ENCODE data around the gene C15orf39. TPM values are rescaled to one million over a fixed set of nuclear protein-coding genes. Genes with fewer than 3 reads are reported as not detected.

C15orf39 gene
- total and polyA plus RNA-seq, 2 of the 13 experiments (the other 11 are each of a cell fraction or from before 2014, with no cell fraction given): 6.2 to 13.5 TPM

DNA sequence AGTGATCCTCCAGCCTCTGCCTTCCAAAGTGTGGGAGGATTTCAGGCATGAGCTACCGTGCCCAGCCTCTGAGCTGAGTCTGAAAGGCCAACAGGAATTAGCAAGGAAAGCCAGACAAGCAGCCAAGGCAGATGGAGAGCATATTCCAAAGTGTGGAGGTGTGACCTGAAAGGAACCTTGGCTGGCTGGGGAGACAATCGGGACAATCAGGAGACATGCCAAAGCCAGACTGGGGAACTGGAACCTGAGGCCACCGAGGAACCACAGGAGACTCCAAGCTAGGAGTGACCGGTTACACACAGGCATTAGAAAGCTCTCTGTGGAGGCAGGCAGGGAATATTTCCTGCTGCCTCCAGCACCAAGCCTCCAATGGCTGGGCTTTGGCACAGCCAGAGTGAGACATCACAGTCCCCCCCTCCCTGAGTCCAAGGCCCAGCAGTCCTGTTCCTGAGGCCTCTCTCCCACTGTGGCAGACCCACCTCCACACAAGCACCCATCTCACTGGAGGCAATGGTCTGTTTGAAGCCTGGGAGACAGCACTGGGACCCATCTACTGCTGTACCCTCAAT lies 4.5 kb upstream of the C15orf39 start:
- Histone ChIP-seq H3K27ac (ENCODE audit: extremely low read length, insufficient read depth, low read length) (no peak overlapping the region), H4K20me1 (ENCODE audit: insufficient read depth, low read length) (no peaks in the 10 kb centered on the region), H3K9ac (ENCODE audit: insufficient read depth, low read depth, low read length) (0 out of 2 replicates have a peak overlapping the region, but pooled peaks have one; percentile 28), H3K79me2 (ENCODE audit: insufficient read depth, low read length) (peaks cover 13% of the 10 kb centered on the region), H3K4me1 (ENCODE audit: insufficient read depth, low read length) (peaks cover 73% of the 10 kb centered on the region), H3K9me3 (ENCODE audit: low read length) (no peaks in the 10 kb centered on the region), H3K36me3 (replicated peaks in 1 of 2; ENCODE audit: control insufficient read depth in 1 of 2, insufficient read depth in 2 of 2, low read length in 2 of 2) (no peaks in the 10 kb centered on the region), H3K4me2 (ENCODE audit: low read depth, low read length) (peak overlapping the region; percentile 61), H2AFZ (ENCODE audit: low read length) (peak overlapping the region; percentile 44), H3K4me3 (replicated peaks in 1 of 3; ENCODE audit: insufficient read depth in 1 of 3, low read depth in 2 of 3, low read length in 3 of 3) (peak overlapping the region in 1 of 3 experiments; percentile 42; a peak in 2 of 6 replicates), H3K27me3 (ENCODE audit: control insufficient read depth in 1 of 2, insufficient read depth in 2 of 2, low read length in 2 of 2) (no peaks in the 10 kb centered on the region; a peak in 1 of 5 replicates)
- FAIRE-seq (no peak), DNase-seq (ENCODE audit: low spot score) (no peak), ATAC-seq (peak; percentile 2; the same call in 2 of the 3 replicates)
- BruUV-seq (replicated peaks): no TSS peak
- intact Hi-C loops (cut with micrococcal nuclease; ENCODE audit: unreplicated experiment): no loop called here
- WGBS (ENCODE audit: low lambda C conversion rate): 20% methylated on average over 1 of the region's 4 CpGs
- POLR2A ChIA-PET: interaction anchor here (0.7 to 6.8 kb wide), 4 partner anchors 18 to 258 kb away, joined by 3 to 151 read pairs (median 4); no protein-coding TSS in a partner anchor
- in situ Hi-C loops (cut with HindIII; ENCODE audit: extremely low pct_ligation_motif_present, low pct_unique_long_range_greater_than_20kb): no loop called here
- CTCF ChIA-PET (ENCODE audit: low intra/inter-chr PET ratio, low total read pairs): no interaction called here
- TF ChIP-seq ZNF234 (CRISPR knock-in tag; conservative IDR thresholded peaks at IDR 0.05) (no peak), NR3C1 (CRISPR knock-in tag; IDR thresholded peaks at IDR 0.05) (no peak), STAG1 (CRISPR knock-in tag; IDR thresholded peaks at IDR 0.05) (no peak), MTF1 (CRISPR knock-in tag; IDR thresholded peaks at IDR 0.05) (no peak), KLF16 (CRISPR knock-in tag; IDR thresholded peaks at IDR 0.05) (0 out of 4 replicates have a peak, but pooled peaks of 1 of the 2 experiments have one; percentile 17), GTF2F1 (IDR thresholded peaks at IDR 0.05; ENCODE audit: low read length) (no peak)
- TF ChIP-seq, protein P1, sequence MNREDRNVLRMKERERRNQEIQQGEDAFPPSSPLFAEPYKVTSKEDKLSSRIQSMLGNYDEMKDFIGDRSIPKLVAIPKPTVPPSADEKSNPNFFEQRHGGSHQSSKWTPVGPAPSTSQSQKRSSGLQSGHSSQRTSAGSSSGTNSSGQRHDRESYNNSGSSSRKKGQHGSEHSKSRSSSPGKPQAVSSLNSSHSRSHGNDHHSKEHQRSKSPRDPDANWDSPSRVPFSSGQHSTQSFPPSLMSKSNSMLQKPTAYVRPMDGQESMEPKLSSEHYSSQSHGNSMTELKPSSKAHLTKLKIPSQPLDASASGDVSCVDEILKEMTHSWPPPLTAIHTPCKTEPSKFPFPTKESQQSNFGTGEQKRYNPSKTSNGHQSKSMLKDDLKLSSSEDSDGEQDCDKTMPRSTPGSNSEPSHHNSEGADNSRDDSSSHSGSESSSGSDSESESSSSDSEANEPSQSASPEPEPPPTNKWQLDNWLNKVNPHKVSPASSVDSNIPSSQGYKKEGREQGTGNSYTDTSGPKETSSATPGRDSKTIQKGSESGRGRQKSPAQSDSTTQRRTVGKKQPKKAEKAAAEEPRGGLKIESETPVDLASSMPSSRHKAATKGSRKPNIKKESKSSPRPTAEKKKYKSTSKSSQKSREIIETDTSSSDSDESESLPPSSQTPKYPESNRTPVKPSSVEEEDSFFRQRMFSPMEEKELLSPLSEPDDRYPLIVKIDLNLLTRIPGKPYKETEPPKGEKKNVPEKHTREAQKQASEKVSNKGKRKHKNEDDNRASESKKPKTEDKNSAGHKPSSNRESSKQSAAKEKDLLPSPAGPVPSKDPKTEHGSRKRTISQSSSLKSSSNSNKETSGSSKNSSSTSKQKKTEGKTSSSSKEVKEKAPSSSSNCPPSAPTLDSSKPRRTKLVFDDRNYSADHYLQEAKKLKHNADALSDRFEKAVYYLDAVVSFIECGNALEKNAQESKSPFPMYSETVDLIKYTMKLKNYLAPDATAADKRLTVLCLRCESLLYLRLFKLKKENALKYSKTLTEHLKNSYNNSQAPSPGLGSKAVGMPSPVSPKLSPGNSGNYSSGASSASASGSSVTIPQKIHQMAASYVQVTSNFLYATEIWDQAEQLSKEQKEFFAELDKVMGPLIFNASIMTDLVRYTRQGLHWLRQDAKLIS (CRISPR knock-in tag; IDR thresholded peaks at IDR 0.05): no peak
- TF ChIP-seq, protein P2, sequence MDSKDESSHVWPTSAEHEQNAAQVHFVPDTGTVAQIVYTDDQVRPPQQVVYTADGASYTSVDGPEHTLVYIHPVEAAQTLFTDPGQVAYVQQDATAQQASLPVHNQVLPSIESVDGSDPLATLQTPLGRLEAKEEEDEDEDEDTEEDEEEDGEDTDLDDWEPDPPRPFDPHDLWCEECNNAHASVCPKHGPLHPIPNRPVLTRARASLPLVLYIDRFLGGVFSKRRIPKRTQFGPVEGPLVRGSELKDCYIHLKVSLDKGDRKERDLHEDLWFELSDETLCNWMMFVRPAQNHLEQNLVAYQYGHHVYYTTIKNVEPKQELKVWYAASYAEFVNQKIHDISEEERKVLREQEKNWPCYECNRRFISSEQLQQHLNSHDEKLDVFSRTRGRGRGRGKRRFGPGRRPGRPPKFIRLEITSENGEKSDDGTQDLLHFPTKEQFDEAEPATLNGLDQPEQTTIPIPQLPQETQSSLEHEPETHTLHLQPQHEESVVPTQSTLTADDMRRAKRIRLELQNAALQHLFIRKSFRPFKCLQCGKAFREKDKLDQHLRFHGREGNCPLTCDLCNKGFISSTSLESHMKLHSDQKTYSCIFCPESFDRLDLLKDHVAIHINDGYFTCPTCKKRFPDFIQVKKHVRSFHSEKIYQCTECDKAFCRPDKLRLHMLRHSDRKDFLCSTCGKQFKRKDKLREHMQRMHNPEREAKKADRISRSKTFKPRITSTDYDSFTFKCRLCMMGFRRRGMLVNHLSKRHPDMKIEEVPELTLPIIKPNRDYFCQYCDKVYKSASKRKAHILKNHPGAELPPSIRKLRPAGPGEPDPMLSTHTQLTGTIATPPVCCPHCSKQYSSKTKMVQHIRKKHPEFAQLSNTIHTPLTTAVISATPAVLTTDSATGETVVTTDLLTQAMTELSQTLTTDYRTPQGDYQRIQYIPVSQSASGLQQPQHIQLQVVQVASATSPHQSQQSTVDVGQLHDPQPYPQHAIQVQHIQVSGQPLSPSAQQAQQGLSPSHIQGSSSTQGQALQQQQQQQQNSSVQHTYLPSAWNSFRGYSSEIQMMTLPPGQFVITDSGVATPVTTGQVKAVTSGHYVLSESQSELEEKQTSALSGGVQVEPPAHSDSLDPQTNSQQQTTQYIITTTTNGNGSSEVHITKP (CRISPR knock-in tag; IDR thresholded peaks at IDR 0.05; ENCODE audit: low read depth): no peak
- TF ChIP-seq, protein P3, sequence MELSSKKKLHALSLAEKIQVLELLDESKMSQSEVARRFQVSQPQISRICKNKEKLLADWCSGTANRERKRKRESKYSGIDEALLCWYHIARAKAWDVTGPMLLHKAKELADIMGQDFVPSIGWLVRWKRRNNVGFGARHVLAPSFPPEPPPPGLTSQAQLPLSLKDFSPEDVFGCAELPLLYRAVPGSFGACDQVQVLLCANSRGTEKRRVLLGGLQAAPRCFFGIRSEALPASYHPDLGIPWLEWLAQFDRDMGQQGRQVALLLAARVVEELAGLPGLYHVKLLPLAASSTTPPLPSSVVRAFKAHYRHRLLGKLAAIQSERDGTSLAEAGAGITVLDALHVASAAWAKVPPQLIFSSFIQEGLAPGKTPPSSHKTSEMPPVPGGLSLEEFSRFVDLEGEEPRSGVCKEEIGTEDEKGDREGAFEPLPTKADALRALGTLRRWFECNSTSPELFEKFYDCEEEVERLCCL (CRISPR knock-in tag; IDR thresholded peaks at IDR 0.05; ENCODE audit: borderline replicate concordance): no peak

Data from HepG2 (cell line).